Ascending aorta (tissue), 2 donors: Measurements from ENCODE around the gene GPR158. TPM values are rescaled to one million over a fixed set of nuclear protein-coding genes. Genes with fewer than 3 reads are reported as not detected.

ENCODE experiments used
- DNase-seq, 2 donors: peaks; one replicate each; pipeline ENCODE4 v3.0.0-alpha.2; 2019; ENCODE audit warnings: low spot score in 2 of 2
- H3K27ac ChIP-seq, 2 donors: fragments of 200-600 bp; sonication (generic); one replicate each; pipeline ENCODE4 v1.5.1; 2016 to 2017; ENCODE audit warnings: mild to moderate bottlenecking in 1 of 2
- H3K27me3 ChIP-seq: fragments of 200-600 bp; sonication (generic); one replicate; pipeline ENCODE4 v1.5.1; 2017
- H3K36me3 ChIP-seq, 2 donors: fragments of 200-600 bp; sonication (generic); one replicate each; pipeline ENCODE4 v1.5.1; 2016
- H3K4me1 ChIP-seq, 2 donors: fragments of 200-600 bp; sonication (generic); one replicate each; pipeline ENCODE4 v1.5.1; 2016 to 2017; ENCODE audit warnings: mild to moderate bottlenecking in 1 of 2
- H3K4me3 ChIP-seq, 2 donors: fragments of 200-600 bp; sonication (generic); one replicate each; pipeline ENCODE4 v1.5.1; 2016 to 2017; ENCODE audit warnings: mild to moderate bottlenecking in 1 of 2
- H3K9me3 ChIP-seq, 2 donors: fragments of 200-600 bp; sonication (generic); one replicate each; pipeline ENCODE4 v1.5.1; 2016
- intact Hi-C: fragments of 100-400 bp; cut with DNase I; formaldehyde crosslinking; loops from one replicate; pipeline ENCODE4 v1.15.1; 2023
- total RNA-seq: library from RNA; depleted of rRNA; stranded (reverse); fragments of >200 nt; gene quantifications from one replicate; pipeline ENCODE4 v1.1.0, GENCODE V29; 2016
- TF ChIP-seq, protein P1 (sequence below), 3 experiments: fragments of 200-600 bp in 2 of 3; fragments of 450-650 bp in 1 of 3; sonication (generic) in 2 of 3; IDR thresholded peaks; one replicate each; pipeline ENCODE4 v1.5.1; 2016 to 2019; ENCODE audit warnings: antibody characterized with exemption in 3 of 3, mild to moderate bottlenecking in 1 of 3, moderate library complexity in 1 of 3

The GPR158 gene
- total RNA-seq, 1 donor from 2014 or later: not detected

DNA sequence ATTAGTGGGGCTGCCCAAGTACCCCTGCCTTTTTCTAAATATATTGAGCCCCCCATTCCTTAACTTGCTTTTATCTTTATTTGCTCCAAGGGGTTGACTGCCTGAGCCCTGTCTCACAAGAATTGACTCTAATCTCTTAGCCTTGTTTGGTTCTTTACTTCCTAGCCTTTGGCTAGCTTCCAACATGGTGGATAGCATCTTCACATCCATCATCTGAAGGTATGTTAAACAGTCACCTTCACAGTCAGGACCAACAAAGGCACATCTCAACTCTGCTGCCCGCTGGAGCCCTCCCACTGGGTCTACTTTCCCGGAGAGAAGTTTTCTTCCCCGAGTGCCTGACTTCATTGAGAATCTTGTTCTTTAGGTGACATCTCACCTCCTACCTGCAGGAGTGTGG is 329.5 kb downstream of the GPR158 start:
- Histone ChIP-seq H3K36me3 (no peaks in the 10 kb centered on the region), H3K4me1 (no peaks in the 10 kb centered on the region), H3K4me3 (no peak overlapping the region), H3K27ac (no peak overlapping the region), H3K9me3 (no peaks in the 10 kb centered on the region), H3K27me3 (no peaks in the 10 kb centered on the region)
- DNase-seq: no peak
- intact Hi-C loops: no loop called here
- TF ChIP-seq, protein P1, sequence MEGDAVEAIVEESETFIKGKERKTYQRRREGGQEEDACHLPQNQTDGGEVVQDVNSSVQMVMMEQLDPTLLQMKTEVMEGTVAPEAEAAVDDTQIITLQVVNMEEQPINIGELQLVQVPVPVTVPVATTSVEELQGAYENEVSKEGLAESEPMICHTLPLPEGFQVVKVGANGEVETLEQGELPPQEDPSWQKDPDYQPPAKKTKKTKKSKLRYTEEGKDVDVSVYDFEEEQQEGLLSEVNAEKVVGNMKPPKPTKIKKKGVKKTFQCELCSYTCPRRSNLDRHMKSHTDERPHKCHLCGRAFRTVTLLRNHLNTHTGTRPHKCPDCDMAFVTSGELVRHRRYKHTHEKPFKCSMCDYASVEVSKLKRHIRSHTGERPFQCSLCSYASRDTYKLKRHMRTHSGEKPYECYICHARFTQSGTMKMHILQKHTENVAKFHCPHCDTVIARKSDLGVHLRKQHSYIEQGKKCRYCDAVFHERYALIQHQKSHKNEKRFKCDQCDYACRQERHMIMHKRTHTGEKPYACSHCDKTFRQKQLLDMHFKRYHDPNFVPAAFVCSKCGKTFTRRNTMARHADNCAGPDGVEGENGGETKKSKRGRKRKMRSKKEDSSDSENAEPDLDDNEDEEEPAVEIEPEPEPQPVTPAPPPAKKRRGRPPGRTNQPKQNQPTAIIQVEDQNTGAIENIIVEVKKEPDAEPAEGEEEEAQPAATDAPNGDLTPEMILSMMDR (IDR thresholded peaks at IDR 0.05): no peak

DNA sequence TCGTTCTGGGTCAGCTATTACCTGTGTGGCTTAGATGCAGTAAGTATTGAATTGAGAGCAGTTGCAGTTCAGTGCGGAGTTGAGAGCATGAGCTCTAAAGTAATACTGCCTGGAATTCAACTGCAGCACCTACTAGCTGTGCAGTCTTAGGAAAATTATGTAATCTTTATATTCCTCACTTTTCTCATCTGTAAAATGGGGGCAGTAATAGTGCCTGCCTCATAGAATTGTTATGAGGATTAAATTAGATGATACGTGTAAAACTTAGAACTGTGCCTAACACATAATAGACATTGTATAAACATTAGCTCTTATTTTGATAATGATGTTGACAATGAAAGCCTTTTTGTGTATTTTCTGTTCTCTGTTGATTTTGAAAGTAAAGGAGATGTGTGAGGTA is 330.0 kb downstream of the GPR158 start:
- TF ChIP-seq, protein P1 (IDR thresholded peaks at IDR 0.05): no peak
- H3K27ac ChIP-seq: no peak overlapping the region

DNA sequence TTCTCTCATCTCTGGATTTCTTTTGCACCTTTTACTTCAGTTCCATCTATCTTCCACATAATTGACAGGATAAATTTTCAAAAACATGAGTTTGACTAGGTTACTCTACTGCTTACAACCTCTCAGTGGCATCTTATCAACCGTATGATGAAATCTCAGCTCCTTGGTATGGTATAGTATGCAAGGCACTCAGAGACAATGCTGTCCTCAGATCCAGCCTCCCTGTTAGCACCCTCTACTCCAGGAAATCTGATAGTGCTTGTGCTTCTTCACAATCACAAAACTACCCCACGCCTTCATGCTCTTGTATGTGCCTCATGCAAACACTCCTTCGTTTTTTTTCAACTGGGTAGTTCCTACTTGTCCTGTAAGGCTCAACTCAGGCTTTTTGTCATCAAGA is 330.7 kb downstream of the GPR158 start:
- Histone ChIP-seq H3K4me3 (no peak overlapping the region), H3K4me1 (no peaks in the 10 kb centered on the region)

More for the DNA sequence above, 330.0 kb downstream of the GPR158 start:
- Histone ChIP-seq H3K4me1 (no peaks in the 10 kb centered on the region), H3K4me3 (no peak overlapping the region), H3K36me3 (no peaks in the 10 kb centered on the region), H3K9me3 (no peaks in the 10 kb centered on the region), H3K27me3 (no peaks in the 10 kb centered on the region)
- DNase-seq: no peak
- intact Hi-C loops: no loop called here

DNA sequence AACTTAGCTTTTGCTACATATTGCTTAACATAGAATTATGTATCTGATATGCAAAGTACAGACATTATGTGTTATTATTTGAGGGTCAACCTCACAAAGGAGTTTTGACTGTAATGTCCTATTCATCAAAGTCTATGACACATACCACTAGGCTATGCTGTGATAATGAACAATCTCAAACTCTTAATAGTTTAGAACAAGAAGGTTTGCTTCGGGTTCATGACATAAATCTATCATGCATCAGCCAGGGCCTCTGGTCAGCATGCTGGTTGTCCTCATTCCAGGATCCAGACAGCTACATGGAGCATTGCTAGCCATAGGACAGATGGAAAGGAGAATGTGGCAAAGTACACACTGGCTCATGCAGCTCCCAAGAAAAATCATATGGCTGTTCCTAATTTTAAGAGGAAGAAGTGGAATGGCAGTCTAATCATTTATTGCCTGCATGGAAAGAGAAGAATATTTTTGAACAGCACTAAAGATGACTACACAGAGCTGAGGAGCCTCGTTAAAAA is 332.1 kb downstream of the GPR158 start:
- H3K27me3 ChIP-seq: no peaks in the 10 kb centered on the region
- intact Hi-C loops: no loop called here
- H3K4me1 ChIP-seq: no peaks in the 10 kb centered on the region
- no peak overlapping the region for H3K27ac ChIP-seq
- H3K9me3 ChIP-seq: no peaks in the 10 kb centered on the region
- H3K36me3 ChIP-seq: no peaks in the 10 kb centered on the region
- H3K4me3 ChIP-seq: no peak overlapping the region
- DNase-seq: no peak
- TF ChIP-seq, protein P1 (IDR thresholded peaks at IDR 0.05): no peak

More for the DNA sequence above, 330.7 kb downstream of the GPR158 start:
- Histone ChIP-seq H3K27ac (no peak overlapping the region), H3K27me3 (no peaks in the 10 kb centered on the region), H3K9me3 (no peaks in the 10 kb centered on the region), H3K36me3 (no peaks in the 10 kb centered on the region)
- no peak for DNase-seq
- TF ChIP-seq, protein P1 (IDR thresholded peaks at IDR 0.05): no peak
- intact Hi-C loops: no loop called here

DNA sequence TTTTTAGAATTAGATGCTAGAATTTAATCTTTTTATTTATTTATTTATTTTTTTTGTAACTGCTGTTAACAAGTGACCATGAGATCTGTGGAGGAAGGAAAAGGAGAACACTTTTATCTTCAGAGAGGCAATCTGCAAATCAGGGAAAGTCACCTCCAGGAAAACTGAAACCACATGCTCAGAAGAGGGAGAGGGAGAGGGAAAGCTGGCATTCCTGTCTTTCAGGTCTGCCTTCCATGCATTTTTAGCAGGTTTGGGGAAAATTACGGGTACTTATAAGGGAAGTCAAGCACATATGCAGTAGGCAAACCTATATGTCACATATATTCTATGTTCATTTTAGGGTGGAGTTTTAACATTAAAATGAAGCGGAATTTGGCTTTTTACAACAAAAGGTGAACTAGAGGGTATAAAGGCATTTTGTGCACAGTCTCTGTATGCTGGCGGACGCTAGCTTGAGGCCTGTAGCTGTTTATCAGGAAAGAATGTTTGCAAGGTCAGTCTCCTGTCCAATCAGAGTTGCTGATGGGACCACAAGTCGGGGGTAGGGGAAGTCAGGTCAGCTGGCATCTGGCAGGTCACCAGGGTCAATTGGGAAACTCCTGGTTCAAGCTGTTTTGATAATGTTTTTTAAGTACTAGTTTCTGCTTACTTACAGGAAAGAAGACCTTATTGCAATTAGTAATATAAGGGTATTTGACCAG is 333.5 kb downstream of the GPR158 start:
- intact Hi-C loops: no loop called here

More for the DNA sequence above, 333.5 kb downstream of the GPR158 start:
- H3K4me1 ChIP-seq: no peaks in the 10 kb centered on the region
- H3K27me3 ChIP-seq: no peaks in the 10 kb centered on the region
- no peak overlapping the region for H3K27ac ChIP-seq
- H3K4me3 ChIP-seq: no peak overlapping the region
- TF ChIP-seq, protein P1 (IDR thresholded peaks at IDR 0.05): no peak
- H3K36me3 ChIP-seq: no peaks in the 10 kb centered on the region
- DNase-seq: no peak
- H3K9me3 ChIP-seq: no peaks in the 10 kb centered on the region
